Measurements from ENCODE around the gene OR6B3.

DNA sequence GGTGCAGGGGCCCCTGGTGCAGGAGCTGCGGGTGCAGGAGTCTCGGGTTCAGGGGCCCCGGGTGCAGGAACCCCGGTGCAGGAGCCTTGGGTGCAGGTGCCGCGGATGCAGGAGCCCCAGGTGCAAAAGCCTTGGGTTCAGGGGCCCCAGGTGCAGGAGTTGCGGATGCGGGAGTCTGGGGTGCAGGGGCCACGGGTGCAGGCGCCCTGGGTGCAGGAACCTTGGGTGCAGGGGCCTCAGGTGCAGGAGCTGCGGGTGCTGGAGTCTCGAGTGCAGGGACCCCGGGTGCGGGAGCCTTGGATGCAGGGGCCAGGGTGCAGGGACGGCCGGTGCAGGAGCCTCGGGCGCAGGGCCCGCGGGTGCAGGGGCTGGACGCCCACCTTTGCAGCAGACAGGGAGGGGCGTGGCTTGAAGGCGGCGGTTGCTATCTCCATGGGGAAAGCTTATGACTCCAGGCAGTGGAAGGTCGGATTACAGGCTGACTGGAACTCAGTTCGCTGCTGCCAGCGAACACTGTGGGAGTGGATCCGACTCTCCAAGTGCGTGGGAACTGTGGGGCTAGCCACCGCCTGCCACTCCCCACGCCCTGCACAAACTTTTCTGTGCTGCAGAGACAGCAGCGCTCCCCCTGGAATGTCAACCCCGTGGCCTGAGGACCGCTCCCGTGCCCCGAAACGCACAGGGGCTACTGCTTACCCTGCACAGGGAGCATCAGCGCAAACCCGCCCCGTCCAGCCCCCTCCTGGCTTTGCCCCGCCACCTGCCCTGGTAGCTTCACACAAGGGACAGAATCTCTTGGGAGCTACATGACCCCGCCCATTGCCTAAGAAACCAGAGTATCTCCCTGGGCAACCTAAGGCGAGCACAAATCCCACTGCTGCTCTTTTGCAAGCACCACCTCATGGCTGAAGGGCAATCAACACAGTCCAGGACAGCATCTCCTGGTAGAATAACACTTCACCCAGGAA lies 42.5 kb upstream of the OR6B3 start:
- TF ChIP-seq, protein P1, sequence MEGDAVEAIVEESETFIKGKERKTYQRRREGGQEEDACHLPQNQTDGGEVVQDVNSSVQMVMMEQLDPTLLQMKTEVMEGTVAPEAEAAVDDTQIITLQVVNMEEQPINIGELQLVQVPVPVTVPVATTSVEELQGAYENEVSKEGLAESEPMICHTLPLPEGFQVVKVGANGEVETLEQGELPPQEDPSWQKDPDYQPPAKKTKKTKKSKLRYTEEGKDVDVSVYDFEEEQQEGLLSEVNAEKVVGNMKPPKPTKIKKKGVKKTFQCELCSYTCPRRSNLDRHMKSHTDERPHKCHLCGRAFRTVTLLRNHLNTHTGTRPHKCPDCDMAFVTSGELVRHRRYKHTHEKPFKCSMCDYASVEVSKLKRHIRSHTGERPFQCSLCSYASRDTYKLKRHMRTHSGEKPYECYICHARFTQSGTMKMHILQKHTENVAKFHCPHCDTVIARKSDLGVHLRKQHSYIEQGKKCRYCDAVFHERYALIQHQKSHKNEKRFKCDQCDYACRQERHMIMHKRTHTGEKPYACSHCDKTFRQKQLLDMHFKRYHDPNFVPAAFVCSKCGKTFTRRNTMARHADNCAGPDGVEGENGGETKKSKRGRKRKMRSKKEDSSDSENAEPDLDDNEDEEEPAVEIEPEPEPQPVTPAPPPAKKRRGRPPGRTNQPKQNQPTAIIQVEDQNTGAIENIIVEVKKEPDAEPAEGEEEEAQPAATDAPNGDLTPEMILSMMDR (conservative IDR thresholded peaks at IDR 0.05): no peak
- TF ChIP-seq ZFX (IDR thresholded peaks at IDR 0.05): no peak

Measured in C4-2B (cell line).